GM12878 (cell line): ENCODE results near the gene CAV1. TPM values are rescaled to one million over a fixed set of nuclear protein-coding genes. Genes with fewer than 3 reads are reported as not detected.

Experiments used
- CEBPB ChIP-seq, 2 experiments: fragments of 150-350 bp in 1 of 2; IDR thresholded peaks; 2 replicates each; pipeline ENCODE4 v1.6.1; 2012 to 2014; ENCODE audit warnings: low read depth in 2 of 2, low read length in 2 of 2, borderline replicate concordance in 1 of 2, inconsistent platforms in 1 of 2
- CHD1 ChIP-seq: IDR thresholded peaks from 2 replicates; pipeline ENCODE4 v1.6.1; 2012; ENCODE audit warnings: low read depth, low read length, improper control_type of control experiment
- EP300 ChIP-seq, 2 experiments: fragments of 150-350 bp in 1 of 2; IDR thresholded peaks; 2 replicates each; pipeline ENCODE4 v1.6.1; 2011 to 2012; ENCODE audit warnings: low read depth in 2 of 2, low read length in 2 of 2, borderline replicate concordance in 1 of 2, improper control_type of control experiment in 1 of 2, inconsistent platforms in 1 of 2; ENCODE audit not compliant: control insufficient read depth in 1 of 2
- FOXM1 ChIP-seq: IDR thresholded peaks from 2 replicates; pipeline ENCODE4 v1.6.1; 2012; ENCODE audit warnings: low read depth, mild to moderate bottlenecking, inconsistent platforms, low read length, moderate library complexity
- HDAC2 ChIP-seq: fragments of 200-600 bp; sonication (generic); IDR thresholded peaks from 2 replicates; pipeline ENCODE4 v1.6.1; 2017
- HDAC6 ChIP-seq: fragments of 200-600 bp; sonication (generic); IDR thresholded peaks from one replicate; pipeline ENCODE4 v1.8.0; 2017; ENCODE audit warnings: antibody characterized with exemption; ENCODE audit not compliant: unreplicated experiment
- IRF4 ChIP-seq: IDR thresholded peaks from 2 replicates; pipeline ENCODE4 v1.6.1; 2011; ENCODE audit warnings: low read depth, low read length
- KAT2A ChIP-seq: conservative IDR thresholded peaks from 2 replicates; pipeline ENCODE4 v1.6.1; 2011; ENCODE audit warnings: low read depth, low read length; ENCODE audit not compliant: control insufficient read depth
- MYB ChIP-seq: fragments of 150-350 bp; IDR thresholded peaks from 2 replicates; pipeline ENCODE4 v1.6.1; 2014; ENCODE audit warnings: mild to moderate bottlenecking, low read depth, low read length, borderline replicate concordance
- NRF1 ChIP-seq: conservative IDR thresholded peaks from 2 replicates; pipeline ENCODE4 v1.6.1; 2011; ENCODE audit warnings: mild to moderate bottlenecking, low read depth, low read length, improper control_type of control experiment
- PML ChIP-seq: IDR thresholded peaks from 2 replicates; pipeline ENCODE4 v1.6.1; 2012; ENCODE audit warnings: low read length, inconsistent platforms
- SP1 ChIP-seq: IDR thresholded peaks from one replicate; pipeline ENCODE4 v1.6.1; 2011; ENCODE audit warnings: low read depth, low read length
- SREBF2 ChIP-seq: IDR thresholded peaks from 2 replicates; pipeline ENCODE4 v1.6.1; 2012; ENCODE audit warnings: mild to moderate bottlenecking, low read length
- SRF ChIP-seq, 2 experiments: IDR thresholded peaks; 2 replicates each; pipeline ENCODE4 v1.6.1; 2011; ENCODE audit warnings: low read depth in 2 of 2, low read length in 2 of 2, mild to moderate bottlenecking in 1 of 2, moderate library complexity in 1 of 2
- TCF12 ChIP-seq: IDR thresholded peaks from 2 replicates; pipeline ENCODE4 v1.6.1; 2011; ENCODE audit warnings: low read depth, mild to moderate bottlenecking, low read length
- YBX1 ChIP-seq: fragments of 450-650 bp; IDR thresholded peaks from 2 replicates; pipeline ENCODE4 v1.6.1; 2016; ENCODE audit warnings: antibody characterized with exemption
- ZNF24 ChIP-seq: fragments of 450-650 bp; IDR thresholded peaks from 2 replicates; pipeline ENCODE4 v1.6.1; 2017; ENCODE audit warnings: antibody characterized with exemption, mild to moderate bottlenecking
- ZSCAN29 ChIP-seq: fragments of 450-650 bp; IDR thresholded peaks from 2 replicates; pipeline ENCODE4 v1.6.1; 2017; ENCODE audit warnings: mild to moderate bottlenecking, moderate library complexity
- polyA plus RNA-seq, 11 experiments: library from polyadenylated mRNA; depleted of rRNA in 4 of 11; unstranded in 6 of 11; stranded (reverse) in 5 of 11; fragments of >200 nt; fragmentation: Nextera tagmentation in 4 of 11; fragmentation: Illumina TruSeq in 1 of 11; extraction: Ambion mirVana in 4 of 11; extraction: Trizol in 1 of 11; gene quantifications; 1 replicate in 1 of 11; 2 replicates in 10 of 11; pipeline versions ENCODE4 v1.2.1 to v1.2.3, GENCODE V29; 2011 to 2016; ENCODE audit warnings: inconsistent platforms in 2 of 11, missing spikeins in 2 of 11, low read depth in 1 of 11
- total RNA-seq, 4 experiments: library from RNA; depleted of rRNA in 3 of 4; stranded (reverse); fragments of >200 nt in 3 of 4; fragmentation: Illumina TruSeq in 1 of 4; extraction: Trizol in 1 of 4; gene quantifications; 2 replicates each; pipeline versions ENCODE4 v1.2.1 to v1.2.3, GENCODE V29; 2013 to 2021
- TF ChIP-seq, protein P1 (sequence below): fragments of 150-350 bp; IDR thresholded peaks from 2 replicates; pipeline ENCODE4 v1.6.1; 2016; ENCODE audit warnings: low read depth, low read length
- TF ChIP-seq, protein P2 (sequence below): IDR thresholded peaks from 2 replicates; pipeline ENCODE4 v1.6.1; 2011; ENCODE audit warnings: low read depth, low read length, improper control_type of control experiment, borderline replicate concordance
- TF ChIP-seq, protein P3 (sequence below): fragments of 450-650 bp; formaldehyde crosslinking; IDR thresholded peaks from 2 replicates; pipeline ENCODE4 v1.5.0; 2022; ENCODE audit warnings: mild to moderate bottlenecking, missing genetic modification characterization
- TF ChIP-seq, protein P4 (sequence below): fragments of 450-650 bp; conservative IDR thresholded peaks from 2 replicates; pipeline ENCODE4 v1.6.1; 2017; ENCODE audit warnings: mild to moderate bottlenecking, moderate library complexity

CAV1 gene
- total and polyA plus RNA-seq, 10 of the 15 experiments (the other 5 are each of a cell fraction or from before 2014, with no cell fraction given): 0.45 to 26.5 (median 2.0) TPM

- TF ChIP-seq CEBPB (IDR thresholded peaks at IDR 0.05; ENCODE audit: borderline replicate concordance in 1 of 2, low read depth in 2 of 2, low read length in 2 of 2) (no peak), TCF12 (0 out of 2 replicates have a peak, but pooled peaks have one; percentile 21), SREBF2 (no peak), KAT2A (no peak), MYB (no peak), ZNF24 (0 out of 2 replicates have a peak, but pooled peaks have one; percentile 15), FOXM1 (no peak), PML (no peak), EP300 (IDR thresholded peaks at IDR 0.05; ENCODE audit: borderline replicate concordance in 1 of 2, control insufficient read depth in 1 of 2, low read depth in 2 of 2, low read length in 2 of 2) (peak; percentile 76 to 79; a peak in 2 of 4 replicates), NRF1 (no peak), IRF4 (peak; percentile 92), ZSCAN29 (no peak), SRF (IDR thresholded peaks at IDR 0.05; ENCODE audit: low read depth in 2 of 2, low read length in 2 of 2) (no peak), HDAC2 (no peak), HDAC6 (no peak), CHD1 (no peak), YBX1 (no peak), SP1 (no peak)
- TF ChIP-seq, protein P1, sequence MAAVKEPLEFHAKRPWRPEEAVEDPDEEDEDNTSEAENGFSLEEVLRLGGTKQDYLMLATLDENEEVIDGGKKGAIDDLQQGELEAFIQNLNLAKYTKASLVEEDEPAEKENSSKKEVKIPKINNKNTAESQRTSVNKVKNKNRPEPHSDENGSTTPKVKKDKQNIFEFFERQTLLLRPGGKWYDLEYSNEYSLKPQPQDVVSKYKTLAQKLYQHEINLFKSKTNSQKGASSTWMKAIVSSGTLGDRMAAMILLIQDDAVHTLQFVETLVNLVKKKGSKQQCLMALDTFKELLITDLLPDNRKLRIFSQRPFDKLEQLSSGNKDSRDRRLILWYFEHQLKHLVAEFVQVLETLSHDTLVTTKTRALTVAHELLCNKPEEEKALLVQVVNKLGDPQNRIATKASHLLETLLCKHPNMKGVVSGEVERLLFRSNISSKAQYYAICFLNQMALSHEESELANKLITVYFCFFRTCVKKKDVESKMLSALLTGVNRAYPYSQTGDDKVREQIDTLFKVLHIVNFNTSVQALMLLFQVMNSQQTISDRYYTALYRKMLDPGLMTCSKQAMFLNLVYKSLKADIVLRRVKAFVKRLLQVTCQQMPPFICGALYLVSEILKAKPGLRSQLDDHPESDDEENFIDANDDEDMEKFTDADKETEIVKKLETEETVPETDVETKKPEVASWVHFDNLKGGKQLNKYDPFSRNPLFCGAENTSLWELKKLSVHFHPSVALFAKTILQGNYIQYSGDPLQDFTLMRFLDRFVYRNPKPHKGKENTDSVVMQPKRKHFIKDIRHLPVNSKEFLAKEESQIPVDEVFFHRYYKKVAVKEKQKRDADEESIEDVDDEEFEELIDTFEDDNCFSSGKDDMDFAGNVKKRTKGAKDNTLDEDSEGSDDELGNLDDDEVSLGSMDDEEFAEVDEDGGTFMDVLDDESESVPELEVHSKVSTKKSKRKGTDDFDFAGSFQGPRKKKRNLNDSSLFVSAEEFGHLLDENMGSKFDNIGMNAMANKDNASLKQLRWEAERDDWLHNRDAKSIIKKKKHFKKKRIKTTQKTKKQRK: no peak
- TF ChIP-seq, protein P2, sequence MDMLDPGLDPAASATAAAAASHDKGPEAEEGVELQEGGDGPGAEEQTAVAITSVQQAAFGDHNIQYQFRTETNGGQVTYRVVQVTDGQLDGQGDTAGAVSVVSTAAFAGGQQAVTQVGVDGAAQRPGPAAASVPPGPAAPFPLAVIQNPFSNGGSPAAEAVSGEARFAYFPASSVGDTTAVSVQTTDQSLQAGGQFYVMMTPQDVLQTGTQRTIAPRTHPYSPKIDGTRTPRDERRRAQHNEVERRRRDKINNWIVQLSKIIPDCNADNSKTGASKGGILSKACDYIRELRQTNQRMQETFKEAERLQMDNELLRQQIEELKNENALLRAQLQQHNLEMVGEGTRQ: no peak
- TF ChIP-seq, protein P3, sequence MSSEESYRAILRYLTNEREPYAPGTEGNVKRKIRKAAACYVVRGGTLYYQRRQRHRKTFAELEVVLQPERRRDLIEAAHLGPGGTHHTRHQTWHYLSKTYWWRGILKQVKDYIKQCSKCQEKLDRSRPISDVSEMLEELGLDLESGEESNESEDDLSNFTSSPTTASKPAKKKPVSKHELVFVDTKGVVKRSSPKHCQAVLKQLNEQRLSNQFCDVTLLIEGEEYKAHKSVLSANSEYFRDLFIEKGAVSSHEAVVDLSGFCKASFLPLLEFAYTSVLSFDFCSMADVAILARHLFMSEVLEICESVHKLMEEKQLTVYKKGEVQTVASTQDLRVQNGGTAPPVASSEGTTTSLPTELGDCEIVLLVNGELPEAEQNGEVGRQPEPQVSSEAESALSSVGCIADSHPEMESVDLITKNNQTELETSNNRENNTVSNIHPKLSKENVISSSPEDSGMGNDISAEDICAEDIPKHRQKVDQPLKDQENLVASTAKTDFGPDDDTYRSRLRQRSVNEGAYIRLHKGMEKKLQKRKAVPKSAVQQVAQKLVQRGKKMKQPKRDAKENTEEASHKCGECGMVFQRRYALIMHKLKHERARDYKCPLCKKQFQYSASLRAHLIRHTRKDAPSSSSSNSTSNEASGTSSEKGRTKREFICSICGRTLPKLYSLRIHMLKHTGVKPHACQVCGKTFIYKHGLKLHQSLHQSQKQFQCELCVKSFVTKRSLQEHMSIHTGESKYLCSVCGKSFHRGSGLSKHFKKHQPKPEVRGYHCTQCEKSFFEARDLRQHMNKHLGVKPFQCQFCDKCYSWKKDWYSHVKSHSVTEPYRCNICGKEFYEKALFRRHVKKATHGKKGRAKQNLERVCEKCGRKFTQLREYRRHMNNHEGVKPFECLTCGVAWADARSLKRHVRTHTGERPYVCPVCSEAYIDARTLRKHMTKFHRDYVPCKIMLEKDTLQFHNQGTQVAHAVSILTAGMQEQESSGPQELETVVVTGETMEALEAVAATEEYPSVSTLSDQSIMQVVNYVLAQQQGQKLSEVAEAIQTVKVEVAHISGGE (CRISPR knock-in tag): no peak
- TF ChIP-seq, protein P4, sequence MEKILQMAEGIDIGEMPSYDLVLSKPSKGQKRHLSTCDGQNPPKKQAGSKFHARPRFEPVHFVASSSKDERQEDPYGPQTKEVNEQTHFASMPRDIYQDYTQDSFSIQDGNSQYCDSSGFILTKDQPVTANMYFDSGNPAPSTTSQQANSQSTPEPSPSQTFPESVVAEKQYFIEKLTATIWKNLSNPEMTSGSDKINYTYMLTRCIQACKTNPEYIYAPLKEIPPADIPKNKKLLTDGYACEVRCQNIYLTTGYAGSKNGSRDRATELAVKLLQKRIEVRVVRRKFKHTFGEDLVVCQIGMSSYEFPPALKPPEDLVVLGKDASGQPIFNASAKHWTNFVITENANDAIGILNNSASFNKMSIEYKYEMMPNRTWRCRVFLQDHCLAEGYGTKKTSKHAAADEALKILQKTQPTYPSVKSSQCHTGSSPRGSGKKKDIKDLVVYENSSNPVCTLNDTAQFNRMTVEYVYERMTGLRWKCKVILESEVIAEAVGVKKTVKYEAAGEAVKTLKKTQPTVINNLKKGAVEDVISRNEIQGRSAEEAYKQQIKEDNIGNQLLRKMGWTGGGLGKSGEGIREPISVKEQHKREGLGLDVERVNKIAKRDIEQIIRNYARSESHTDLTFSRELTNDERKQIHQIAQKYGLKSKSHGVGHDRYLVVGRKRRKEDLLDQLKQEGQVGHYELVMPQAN: no peak
Observed at GRCh38 chr7:116577320-116577871, 52.6 kb downstream of the CAV1 start (continued).
